H1 (cell line): Measurements from ENCODE around the gene DEUP1. TPM values are rescaled to one million over a fixed set of nuclear protein-coding genes. Genes with fewer than 3 reads are reported as not detected.

Source experiments
- KDM1A ChIP-seq: fragments of 200-600, 300-600 bp; sonication (generic); IDR thresholded peaks from 2 replicates; pipeline ENCODE4 v1.7.1; 2016; ENCODE audit warnings: mild to moderate bottlenecking, low read length, borderline replicate concordance
- polyA plus RNA-seq, 7 experiments: library from polyadenylated mRNA; depleted of rRNA in 3 of 7; stranded (reverse) in 5 of 7; unstranded in 2 of 7; fragments of >200 nt in 5 of 7; fragments of 200-250 nt in 2 of 7; gene quantifications; 1 replicate in 5 of 7; 2 replicates in 1 of 7; 4 replicates in 1 of 7; pipeline versions ENCODE4 v1.2.1 to v1.2.3, GENCODE V29; 2011 to 2013; ENCODE audit warnings: missing spikeins in 2 of 7, mixed read lengths in 2 of 7
- total RNA-seq: library from RNA; stranded (reverse); fragmentation: NEBNext Ultra II Directional; extraction: Animal tissue kit (Norgen Biotek cat#: 25700); gene quantifications from 2 replicates; pipeline ENCODE4 v1.2.1, GENCODE V29; 2021
- TF ChIP-seq, protein P1 (sequence below): IDR thresholded peaks from 2 replicates; pipeline ENCODE4 v1.6.1; 2011; ENCODE audit warnings: low read length, improper control_type of control experiment

The DEUP1 gene
- total and polyA plus RNA-seq, 2 of the 8 experiments (the other 6 are each of a cell fraction or from before 2014, with no cell fraction given), result 0.45 TPM; not detected in 1

DNA sequence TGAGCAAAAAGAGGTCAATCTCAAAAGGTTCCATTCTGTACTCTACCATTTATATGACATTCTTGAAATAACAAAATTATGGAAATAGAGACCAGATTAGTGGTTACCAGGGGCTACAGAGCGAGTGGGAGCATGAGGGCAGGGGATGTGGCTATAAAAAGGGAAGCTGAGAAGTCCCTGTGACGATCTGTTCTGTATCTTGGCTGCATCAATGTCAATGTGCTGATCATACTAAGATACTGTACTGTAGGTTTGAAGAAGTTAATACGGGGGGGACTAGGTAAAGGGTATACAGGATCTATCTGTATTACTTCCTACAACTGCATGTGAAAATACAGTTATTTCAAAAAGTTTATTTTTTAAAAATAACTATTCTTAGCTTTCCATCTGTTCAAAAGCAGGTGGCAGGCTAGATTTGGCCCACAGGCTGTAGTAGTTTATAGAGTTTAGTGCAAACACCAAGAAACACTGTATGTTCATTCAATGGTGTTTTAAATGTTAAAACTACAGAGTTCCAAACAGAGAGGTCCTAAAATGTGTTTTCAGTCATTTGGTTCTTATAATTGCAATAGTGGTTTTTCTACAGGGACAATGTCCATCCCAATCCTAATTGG is 134.5 kb downstream of the DEUP1 start (continued):
- TF ChIP-seq, protein P1, sequence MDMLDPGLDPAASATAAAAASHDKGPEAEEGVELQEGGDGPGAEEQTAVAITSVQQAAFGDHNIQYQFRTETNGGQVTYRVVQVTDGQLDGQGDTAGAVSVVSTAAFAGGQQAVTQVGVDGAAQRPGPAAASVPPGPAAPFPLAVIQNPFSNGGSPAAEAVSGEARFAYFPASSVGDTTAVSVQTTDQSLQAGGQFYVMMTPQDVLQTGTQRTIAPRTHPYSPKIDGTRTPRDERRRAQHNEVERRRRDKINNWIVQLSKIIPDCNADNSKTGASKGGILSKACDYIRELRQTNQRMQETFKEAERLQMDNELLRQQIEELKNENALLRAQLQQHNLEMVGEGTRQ, result no peak
- no peak for TF ChIP-seq KDM1A
